ENCODE results near the gene EPC1. TPM values are rescaled to one million over a fixed set of nuclear protein-coding genes. Genes with fewer than 3 reads are reported as not detected.
"Not testable (repeated sequence)": the region's sequence is repeated elsewhere in the genome, so short reads cannot be mapped to it uniquely, and the experiment has no call there.

The EPC1 gene
- 10 to 100 TPM; 28.3 to 40.2 TPM for total RNA-seq

- Mint-ChIP-seq H3K9me3 (no peaks in the 10 kb centered on the region), H3K36me3 (peaks cover 6 to 9% of the 10 kb centered on the region in 2 donors), H3K27ac (peak within 1 kb of the TSS; percentile 98 to 100)
- DNase-seq (ENCODE audit: low spot score in 2 of 2), result peak; percentile 81 to 86
- ATAC-seq, result peak; percentile 72 to 80
Observed at GRCh38 chr10:32346551-32347362, at the start of gene EPC1. Gene EPC1 (minus strand): TSS chr10:32347158. CDS start chr10:32346915, 243 bp downstream.

- Mint-ChIP-seq H3K36me3 (no peaks in the 10 kb centered on the region), H3K9me3 (peaks cover 2 to 7% of the 10 kb centered on the region in 2 donors), H3K27ac (no peak overlapping the region)
- DNase-seq (ENCODE audit: low spot score in 2 of 2) (no peak), ATAC-seq (no peak)
Observed at GRCh38 chr10:32393911-32394310, 47.0 kb upstream of the EPC1 start.

- not testable (repeated sequence) for ATAC-seq; DNase-seq (ENCODE audit: low spot score in 2 of 2)
Observed at GRCh38 chr10:32392284-32392683, 45.3 kb upstream of the EPC1 start.

GRCh38 chr10:32390193-32390592, 43.2 kb upstream of the EPC1 start:
- DNase-seq (ENCODE audit: low spot score in 2 of 2), result no peak
- Mint-ChIP-seq H3K27ac (no peak overlapping the region), H3K9me3 (peaks cover 4 to 9% of the 10 kb centered on the region in 2 donors), H3K36me3 (no peaks in the 10 kb centered on the region)
- ATAC-seq, result no peak

More at GRCh38 chr10:32392284-32392683, 45.3 kb upstream of the EPC1 start:
- H3K9me3 Mint-ChIP-seq, H3K36me3 Mint-ChIP-seq, H3K27ac Mint-ChIP-seq: not testable (repeated sequence)

GRCh38 chr10:32388258-32389027, 41.5 kb upstream of the EPC1 start:
- Mint-ChIP-seq H3K36me3 (no peaks in the 10 kb centered on the region), H3K9me3 (peaks cover 4 to 9% of the 10 kb centered on the region in 2 donors), H3K27ac (no peak overlapping the region)
- DNase-seq (ENCODE audit: low spot score in 2 of 2) (no peak), ATAC-seq (no peak)

GRCh38 chr10:32386623-32387260, 39.8 kb upstream of the EPC1 start:
- ATAC-seq, result no peak
- H3K36me3 Mint-ChIP-seq, result no peaks in the 10 kb centered on the region
- H3K9me3 Mint-ChIP-seq, result peaks cover 4 to 5% of the 10 kb centered on the region in 2 donors
- DNase-seq (ENCODE audit: low spot score in 2 of 2), result no peak
- peak overlapping the region in 1 of 2 donors; percentile 40 for H3K27ac Mint-ChIP-seq

- no peak overlapping the region for H3K27ac Mint-ChIP-seq
- no peaks in the 10 kb centered on the region for H3K36me3 Mint-ChIP-seq
- peaks cover 4 to 5% of the 10 kb centered on the region in 2 donors for H3K9me3 Mint-ChIP-seq
- DNase-seq (ENCODE audit: low spot score in 2 of 2) (no peak), ATAC-seq (peak in 1 of 2 donors; percentile 26)
Observed at GRCh38 chr10:32384171-32384570, 37.2 kb upstream of the EPC1 start.

GRCh38 chr10:32381165-32381564, 34.2 kb upstream of the EPC1 start:
- ATAC-seq (no peak), DNase-seq (ENCODE audit: low spot score in 2 of 2) (no peak)
- Mint-ChIP-seq H3K36me3 (no peaks in the 10 kb centered on the region), H3K27ac (no peak overlapping the region), H3K9me3 (no peaks in the 10 kb centered on the region)

- Mint-ChIP-seq H3K9me3 (no peaks in the 10 kb centered on the region), H3K27ac (no peak overlapping the region), H3K36me3 (no peaks in the 10 kb centered on the region)
- ATAC-seq, result no peak
- DNase-seq (ENCODE audit: low spot score in 2 of 2), result no peak
Observed at GRCh38 chr10:32379950-32380551, 33.1 kb upstream of the EPC1 start.

GRCh38 chr10:32379318-32379949, 32.5 kb upstream of the EPC1 start:
- ATAC-seq (peak; percentile 25 to 36), DNase-seq (ENCODE audit: low spot score in 2 of 2) (no peak)
- no peaks in the 10 kb centered on the region for H3K9me3 Mint-ChIP-seq
- no peaks in the 10 kb centered on the region for H3K36me3 Mint-ChIP-seq
- H3K27ac Mint-ChIP-seq, result no peak overlapping the region

GRCh38 chr10:32378363-32379317, 31.7 kb upstream of the EPC1 start:
- Mint-ChIP-seq H3K9me3 (no peaks in the 10 kb centered on the region), H3K27ac (no peak overlapping the region)
- DNase-seq (ENCODE audit: low spot score in 2 of 2), result peak; percentile 78 to 88

GRCh38 chr10:32377458-32378259, 30.7 kb upstream of the EPC1 start:
- Mint-ChIP-seq H3K27ac (no peak overlapping the region), H3K36me3 (peaks cover 0 to under 1% of the 10 kb centered on the region in 2 donors), H3K9me3 (no peaks in the 10 kb centered on the region)
- ATAC-seq (peak; percentile 13 to 47), DNase-seq (ENCODE audit: low spot score in 2 of 2) (no peak)

More at GRCh38 chr10:32378363-32379317, 31.7 kb upstream of the EPC1 start:
- peak; percentile 95 to 99 for ATAC-seq
- H3K36me3 Mint-ChIP-seq, result no peaks in the 10 kb centered on the region

GRCh38 chr10:32376771-32377170, 29.8 kb upstream of the EPC1 start:
- no peak for DNase-seq (ENCODE audit: low spot score in 2 of 2)
- no peak for ATAC-seq
- Mint-ChIP-seq H3K36me3 (peaks cover 0 to 7% of the 10 kb centered on the region in 2 donors), H3K27ac (peak overlapping the region in 1 of 2 donors; percentile 70), H3K9me3 (no peaks in the 10 kb centered on the region)

- H3K9me3 Mint-ChIP-seq, result no peaks in the 10 kb centered on the region
- H3K36me3 Mint-ChIP-seq, result peaks cover 0 to 7% of the 10 kb centered on the region in 2 donors
- ATAC-seq (no peak), DNase-seq (ENCODE audit: low spot score in 2 of 2) (no peak)
- H3K27ac Mint-ChIP-seq, result peak overlapping the region in 1 of 2 donors; percentile 2
Observed at GRCh38 chr10:32376097-32376496, 29.1 kb upstream of the EPC1 start.
